Ovary (tissue), 9 donors: Measurements from ENCODE around the gene UQCC2. TPM values are rescaled to one million over a fixed set of nuclear protein-coding genes. Genes with fewer than 3 reads are reported as not detected.

ENCODE experiments used
- DNase-seq, 5 donors: peaks; one replicate each; pipeline ENCODE4 v3.0.0-alpha.2; 2019 to 2020
- H3K27ac ChIP-seq, 2 donors: fragments of 200-600 bp; one replicate each; pipeline versions ENCODE4 v1.5.1 to v1.8.0; 2019 to 2022
- H3K27me3 ChIP-seq: fragments of 200-600 bp; one replicate; pipeline ENCODE4 v1.8.0; 2022
- H3K36me3 ChIP-seq: fragments of 200-600 bp; sonication (generic); one replicate; pipeline ENCODE4 v1.5.1; 2019
- H3K4me1 ChIP-seq: one replicate; pipeline ENCODE4 v1.8.1; 2013; ENCODE audit warnings: mild to moderate bottlenecking, moderate library complexity; ENCODE audit not compliant: insufficient read depth
- H3K4me3 ChIP-seq: fragments of 200-600 bp; sonication (generic); one replicate; pipeline ENCODE4 v1.5.1; 2017
- H3K9me3 ChIP-seq, 2 donors: fragments of 200-600 bp in 1 of 2; sonication (generic) in 1 of 2; one replicate each; pipeline versions ENCODE4 v1.5.1 to v1.8.1; 2013 to 2019; ENCODE audit warnings: mild to moderate bottlenecking in 1 of 2, moderate library complexity in 1 of 2
- EP300 ChIP-seq: sonication (generic); formaldehyde crosslinking; IDR thresholded peaks from one replicate; pipeline ENCODE4 v1.6.1; 2017; ENCODE audit warnings: antibody characterized with exemption
- POLR2A ChIP-seq: fragments of 450-650 bp; IDR thresholded peaks from one replicate; pipeline ENCODE4 v1.6.1; 2017; ENCODE audit warnings: antibody characterized with exemption, mild to moderate bottlenecking, moderate library complexity
- WGBS, 3 donors: extraction: QIAGEN DNeasy Blood & Tissue Kit in 1 of 3; methylation state at CpG; one replicate each; pipeline versions ENCODE4 v1.1.5 to v1.1.7; 2013 to 2017; 5-methylcytosine and 5-hydroxymethylcytosine counted together
- intact Hi-C, 4 donors: fragments of 100-400 bp; cut with DNase I; formaldehyde crosslinking; loops; one replicate each; pipeline versions ENCODE4 v1.11.0 to v1.15.1; 2022 to 2023
- polyA plus RNA-seq, 2 donors: library from polyadenylated mRNA; stranded (reverse); fragments of 200-250 nt in 1 of 2; fragments of 350-450 nt in 1 of 2; fragmentation: Illumina TruSeq in 1 of 2; extraction: RNeasy Lipid Tissue Mini Kit (QIAGEN cat#74804) in 1 of 2; gene quantifications; one replicate each; pipeline ENCODE4 v1.2.3, GENCODE V29; 2013 to 2014
- total RNA-seq, 7 donors: library from RNA; depleted of rRNA in 2 of 7; stranded (reverse); fragments of >200 nt in 2 of 7; fragmentation: NEBNext Ultra II Directional in 3 of 7; extraction: Animal tissue kit (Norgen Biotek cat#: 25700) in 3 of 7; gene quantifications; one replicate each; pipeline versions ENCODE4 v1.1.0 to v1.2.4, GENCODE V29; 2016 to 2023
- TF ChIP-seq, protein P1 (sequence below), 3 donors: fragments of 450-650 bp in 2 of 3; fragments of 200-600 bp in 1 of 3; IDR thresholded peaks; one replicate each; pipeline versions ENCODE4 v1.5.1 to v1.8.0; 2016 to 2022; ENCODE audit warnings: antibody characterized with exemption in 3 of 3, mild to moderate bottlenecking in 1 of 3
- donor health status: DM: no; HTN: no; CAD: no; lungs with moderate emphysema.
- donor health status: DM: no; HTN: no; CAD: no.
- donor health status: Bipolar disorder and iron deficiency.
- donor health status: DM: yes; HTN: yes; CAD: no.
- donor health status: DM: no; HTN: no; CAD: no.
- donor health status: DM: yes; HTN: yes; CAD: no.

Gene UQCC2
- total and polyA plus RNA-seq, 9 donors: 9.1 to 65.2 (median 38.0) TPM

DNA sequence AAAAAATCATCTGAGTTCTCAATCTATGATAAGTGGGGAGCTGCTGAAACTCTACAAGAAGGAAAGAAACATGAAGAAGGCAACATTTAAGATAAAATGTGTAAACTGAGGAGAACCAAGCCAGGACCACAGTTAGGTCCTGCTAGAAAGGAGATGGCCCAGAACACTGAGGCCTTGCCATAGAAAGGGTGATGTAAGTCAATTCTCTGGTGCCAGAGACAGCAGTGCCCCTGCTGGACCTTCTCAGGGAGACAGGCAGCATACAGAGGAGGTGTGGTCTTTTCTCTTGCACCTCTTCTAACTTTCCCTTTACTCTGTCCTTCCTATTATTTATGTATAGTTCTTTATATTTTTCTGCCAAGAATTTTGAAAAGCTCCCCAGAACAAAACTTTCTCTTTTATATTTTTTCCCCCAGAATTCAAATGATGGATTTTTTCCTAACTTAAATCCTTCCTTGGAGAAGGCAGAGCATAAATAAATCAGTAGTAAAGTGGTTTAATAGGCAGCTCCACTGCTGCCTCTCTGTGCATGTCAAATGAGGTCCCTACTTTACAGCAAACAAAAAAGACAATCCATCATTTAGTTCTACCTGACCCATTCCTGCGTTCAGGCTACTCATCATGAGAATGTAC, 9.0 kb downstream of the UQCC2 start:
- TF ChIP-seq POLR2A (no peak), EP300 (no peak)
- TF ChIP-seq, protein P1, sequence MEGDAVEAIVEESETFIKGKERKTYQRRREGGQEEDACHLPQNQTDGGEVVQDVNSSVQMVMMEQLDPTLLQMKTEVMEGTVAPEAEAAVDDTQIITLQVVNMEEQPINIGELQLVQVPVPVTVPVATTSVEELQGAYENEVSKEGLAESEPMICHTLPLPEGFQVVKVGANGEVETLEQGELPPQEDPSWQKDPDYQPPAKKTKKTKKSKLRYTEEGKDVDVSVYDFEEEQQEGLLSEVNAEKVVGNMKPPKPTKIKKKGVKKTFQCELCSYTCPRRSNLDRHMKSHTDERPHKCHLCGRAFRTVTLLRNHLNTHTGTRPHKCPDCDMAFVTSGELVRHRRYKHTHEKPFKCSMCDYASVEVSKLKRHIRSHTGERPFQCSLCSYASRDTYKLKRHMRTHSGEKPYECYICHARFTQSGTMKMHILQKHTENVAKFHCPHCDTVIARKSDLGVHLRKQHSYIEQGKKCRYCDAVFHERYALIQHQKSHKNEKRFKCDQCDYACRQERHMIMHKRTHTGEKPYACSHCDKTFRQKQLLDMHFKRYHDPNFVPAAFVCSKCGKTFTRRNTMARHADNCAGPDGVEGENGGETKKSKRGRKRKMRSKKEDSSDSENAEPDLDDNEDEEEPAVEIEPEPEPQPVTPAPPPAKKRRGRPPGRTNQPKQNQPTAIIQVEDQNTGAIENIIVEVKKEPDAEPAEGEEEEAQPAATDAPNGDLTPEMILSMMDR (IDR thresholded peaks at IDR 0.05): no peak
- no peak overlapping the region for H3K27ac ChIP-seq
- intact Hi-C loops: loop anchor here in 1 of 4 donors (5.0 kb wide), 1 partner anchor 115 kb away; no protein-coding TSS in a partner anchor
- H3K36me3 ChIP-seq: no peaks in the 10 kb centered on the region
- H3K27me3 ChIP-seq: no peaks in the 10 kb centered on the region
- DNase-seq: no peak
- H3K4me1 ChIP-seq: no peaks in the 10 kb centered on the region
- H3K4me3 ChIP-seq: no peak overlapping the region
- 81 to 88% (median 88%) methylated on average over 1 of the region's 1 CpG for WGBS, 3 donors
- H3K9me3 ChIP-seq: no peaks in the 10 kb centered on the region

DNA sequence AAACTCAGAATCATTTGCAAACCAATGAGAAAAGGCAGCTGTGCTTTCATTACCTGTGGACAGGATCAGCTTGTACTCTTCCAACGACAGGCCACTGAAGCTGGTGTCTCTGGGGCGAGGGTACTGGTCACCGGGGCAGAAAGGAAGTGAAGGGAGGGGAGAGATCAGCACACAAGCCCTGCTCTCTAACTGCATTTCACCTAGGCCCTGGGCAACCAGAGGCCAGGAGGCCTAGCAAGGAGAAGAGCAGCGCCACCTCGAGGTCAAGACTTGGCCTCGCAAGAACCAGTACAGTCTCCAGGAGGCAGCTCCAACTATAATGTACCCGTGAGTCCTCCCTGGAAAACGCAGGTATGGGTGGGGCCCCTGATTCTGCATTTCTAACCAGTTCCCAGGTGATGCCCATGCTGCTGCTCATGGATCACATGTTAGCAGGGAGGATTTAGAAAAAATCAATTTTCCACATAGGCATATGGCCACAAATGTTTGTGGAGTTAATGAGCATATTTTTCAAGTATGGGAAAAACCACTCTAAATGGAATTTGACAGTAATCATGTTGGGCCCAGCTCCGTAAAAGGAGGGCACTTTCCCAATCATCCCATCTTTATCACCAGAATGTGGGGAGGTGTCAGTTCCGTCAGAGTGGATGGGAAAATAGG, 11.0 kb downstream of the UQCC2 start:
- 53 to 56% (median 54%) methylated on average over 10 of the region's 10 CpGs for WGBS, 3 donors
- H3K27ac ChIP-seq: peak overlapping the region in 1 of 2 donors; percentile 64
- no peak overlapping the region for H3K4me3 ChIP-seq
- H3K4me1 ChIP-seq: peaks cover 10% of the 10 kb centered on the region
- no peaks in the 10 kb centered on the region for H3K9me3 ChIP-seq
- DNase-seq: peak in 4 of 5 donors; percentile 53 to 74 (median 63)
- H3K36me3 ChIP-seq: no peaks in the 10 kb centered on the region
- TF ChIP-seq POLR2A: no peak
- TF ChIP-seq, protein P1 (IDR thresholded peaks at IDR 0.05): peak in 2 of 3 donors; percentile 18 to 33
- intact Hi-C loops: loop anchor here in 1 of 4 donors (5.0 kb wide), 1 partner anchor 113 kb away; no protein-coding TSS in a partner anchor
- no peaks in the 10 kb centered on the region for H3K27me3 ChIP-seq

DNA sequence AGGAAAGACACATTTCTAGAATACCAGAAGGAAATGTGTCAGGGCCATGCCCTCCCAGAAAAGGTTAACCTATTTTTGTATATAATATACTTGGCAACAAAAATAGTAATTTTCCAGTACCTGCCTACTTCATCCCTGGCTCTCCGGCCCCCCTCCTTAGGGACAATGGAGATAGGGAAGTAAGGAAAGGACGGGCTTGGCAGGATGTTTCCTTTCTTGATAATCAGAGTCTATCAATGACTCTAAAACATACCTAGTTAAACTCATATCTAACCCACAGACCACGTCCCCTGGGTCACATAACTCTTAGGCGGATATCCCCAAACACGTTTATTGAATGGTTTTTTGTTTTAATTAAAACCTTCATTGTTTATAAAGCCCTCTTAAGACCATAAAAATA, 11.8 kb downstream of the UQCC2 start:
- no peaks in the 10 kb centered on the region for H3K36me3 ChIP-seq

GRCh38 chr6:33699131-33699530, 12.4 kb downstream of the UQCC2 start:
- Histone ChIP-seq H3K4me3 (no peak overlapping the region), H3K36me3 (no peaks in the 10 kb centered on the region), H3K27me3 (no peaks in the 10 kb centered on the region), H3K9me3 (no peaks in the 10 kb centered on the region), H3K4me1 (peaks cover 11% of the 10 kb centered on the region), H3K27ac (peak overlapping the region in 1 of 2 donors; percentile 64)
- WGBS, 3 donors: 14 to 48% (median 29%) methylated on average over 8 of the region's 8 CpGs
- peak in 3 of 5 donors; percentile 44 to 63 (median 49) for DNase-seq
- TF ChIP-seq EP300 (no peak), POLR2A (no peak)
- TF ChIP-seq, protein P1 (IDR thresholded peaks at IDR 0.05): no peak
- intact Hi-C loops: loop anchor here in 3 of 4 donors (5.0 to 10.0 kb wide), 2 partner anchors 112 to 114 kb away; partner anchors contain the start of gene BAK1 (in 2 of the 3)

More for the DNA sequence above, 11.8 kb downstream of the UQCC2 start:
- 52 to 68% (median 59%) methylated on average over 5 of the region's 5 CpGs for WGBS, 3 donors
- Histone ChIP-seq H3K27ac (peak overlapping the region in 1 of 2 donors; percentile 64), H3K4me1 (peaks cover 11% of the 10 kb centered on the region), H3K27me3 (no peaks in the 10 kb centered on the region), H3K9me3 (no peaks in the 10 kb centered on the region), H3K4me3 (no peak overlapping the region)
- DNase-seq: no peak
- no peak for TF ChIP-seq EP300
- TF ChIP-seq, protein P1 (IDR thresholded peaks at IDR 0.05): no peak
- no peak for TF ChIP-seq POLR2A
- intact Hi-C loops: loop anchor here (5.0 to 10.0 kb wide), 2 partner anchors 112 to 115 kb away; partner anchors contain the start of gene BAK1 (in 2 of the 4)
